H7 (cell line): ENCODE results near the gene FAM161A. TPM values are rescaled to one million over a fixed set of nuclear protein-coding genes. Genes with fewer than 3 reads are reported as not detected.
"Not testable (repeated sequence)": the region's sequence is repeated elsewhere in the genome, so short reads cannot be mapped to it uniquely, and the experiment has no call there.

ENCODE experiments used
- DNase-seq: peaks from one replicate; pipeline ENCODE4 v3.0.0; 2012
- H3K27me3 ChIP-seq: 2 replicates; pipeline ENCODE4 v1.6.0; 2011; ENCODE audit warnings: mild to moderate bottlenecking, low read length; ENCODE audit not compliant: control insufficient read depth, insufficient read depth
- H3K36me3 ChIP-seq: replicated peaks from 2 replicates; pipeline ENCODE4 v1.5.1; 2011; ENCODE audit warnings: low read length; ENCODE audit not compliant: control insufficient read depth, insufficient read depth
- H3K4me3 ChIP-seq: 2 replicates; pipeline ENCODE4 v1.5.1; 2011; ENCODE audit warnings: low read depth, mild to moderate bottlenecking, control low read depth, low read length, moderate library complexity; ENCODE audit not compliant: insufficient read depth
- total RNA-seq: library from RNA; depleted of rRNA; stranded (reverse); fragments of >200 nt; shearing (Covaris generic); gene quantifications from 2 replicates; pipeline ENCODE4 v1.2.3, GENCODE V29; 2014; rRNA removed

FAM161A gene
- total RNA-seq: 4.1 and 7.8 TPM in 2 replicates

- H3K4me3 ChIP-seq: peak within 1 kb of the TSS; percentile 85
- no peaks in the 10 kb centered on the region for H3K27me3 ChIP-seq
- no peaks in the 10 kb centered on the region for H3K36me3 ChIP-seq
- peak; percentile 90 for DNase-seq
Measured at GRCh38 chr2:61853847-61854563, at the start of gene FAM161A. Gene FAM161A (minus strand): TSS chr2:61854060. CDS start chr2:61854041, 19 bp downstream.

GRCh38 chr2:61900281-61900680 is 46.4 kb upstream of the FAM161A start:
- H3K4me3 ChIP-seq: no peak overlapping the region
- no peaks in the 10 kb centered on the region for H3K36me3 ChIP-seq
- H3K27me3 ChIP-seq: no peaks in the 10 kb centered on the region
- no peak for DNase-seq

- DNase-seq: no peak
Measured at GRCh38 chr2:61898810-61899209, 45.0 kb upstream of the FAM161A start.

GRCh38 chr2:61888267-61889055 is 34.6 kb upstream of the FAM161A start, which contains the start of gene CCT4:
Gene CCT4 (minus strand): TSS chr2:61888656. CDS start chr2:61888507, 149 bp downstream.
- Histone ChIP-seq H3K36me3 (peaks cover 9% of the 10 kb centered on the region), H3K27me3 (no peaks in the 10 kb centered on the region), H3K4me3 (peak within 1 kb of the TSS; percentile 99)
- DNase-seq: peak; percentile 92

More at GRCh38 chr2:61898810-61899209, 45.0 kb upstream of the FAM161A start:
- no peak overlapping the region for H3K4me3 ChIP-seq
- no peaks in the 10 kb centered on the region for H3K27me3 ChIP-seq
- no peaks in the 10 kb centered on the region for H3K36me3 ChIP-seq

GRCh38 chr2:61887717-61888266 is 33.9 kb upstream of the FAM161A start:
- peak; percentile 21 for DNase-seq
- peak overlapping the region; percentile 99 for H3K4me3 ChIP-seq
- H3K36me3 ChIP-seq: peaks cover 16% of the 10 kb centered on the region
- no peaks in the 10 kb centered on the region for H3K27me3 ChIP-seq

- H3K4me3 ChIP-seq: no peak overlapping the region
- peaks cover 26% of the 10 kb centered on the region for H3K36me3 ChIP-seq
- no peak for DNase-seq
- no peaks in the 10 kb centered on the region for H3K27me3 ChIP-seq
Measured at GRCh38 chr2:61885896-61886603, 32.2 kb upstream of the FAM161A start.

- H3K36me3 ChIP-seq: peaks cover 47% of the 10 kb centered on the region
- H3K27me3 ChIP-seq: no peaks in the 10 kb centered on the region
- H3K4me3 ChIP-seq: no peak overlapping the region
- DNase-seq: no peak
Measured at GRCh38 chr2:61882850-61883249, 29.0 kb upstream of the FAM161A start.

GRCh38 chr2:61879351-61879750 is 25.5 kb upstream of the FAM161A start:
- not testable (repeated sequence) for H3K27me3 ChIP-seq, H3K4me3 ChIP-seq, DNase-seq
- H3K36me3 ChIP-seq: peaks cover 60% of the 10 kb centered on the region

- H3K36me3 ChIP-seq: peaks cover 58% of the 10 kb centered on the region
- H3K27me3 ChIP-seq: no peaks in the 10 kb centered on the region
- H3K4me3 ChIP-seq: no peak overlapping the region
- no peak for DNase-seq
Measured at GRCh38 chr2:61878761-61879160, 24.9 kb upstream of the FAM161A start.

GRCh38 chr2:61877571-61878245 is 23.8 kb upstream of the FAM161A start:
- DNase-seq: no peak
- Histone ChIP-seq H3K4me3 (no peak overlapping the region), H3K36me3 (peaks cover 52% of the 10 kb centered on the region), H3K27me3 (no peaks in the 10 kb centered on the region)

- no peak for DNase-seq
- H3K27me3 ChIP-seq: no peaks in the 10 kb centered on the region
- no peak overlapping the region for H3K4me3 ChIP-seq
- peaks cover 50% of the 10 kb centered on the region for H3K36me3 ChIP-seq
Measured at GRCh38 chr2:61876400-61876799, 22.5 kb upstream of the FAM161A start.

GRCh38 chr2:61866482-61867089 is 12.7 kb upstream of the FAM161A start:
- DNase-seq, H3K4me3 ChIP-seq, H3K27me3 ChIP-seq: not testable (repeated sequence)
- peaks cover 16% of the 10 kb centered on the region for H3K36me3 ChIP-seq

GRCh38 chr2:61862085-61862484 is 8.2 kb upstream of the FAM161A start:
- Histone ChIP-seq H3K27me3 (no peaks in the 10 kb centered on the region), H3K36me3 (no peaks in the 10 kb centered on the region; the same call in 1 of the 2 replicates), H3K4me3 (no peak overlapping the region)
- no peak for DNase-seq
